CD14-positive monocyte (primary cell): ENCODE measurements around the gene CDH13. TPM values are rescaled to one million over a fixed set of nuclear protein-coding genes. Genes with fewer than 3 reads are reported as not detected.

Source experiments
- DNase-seq, 3 donors: peaks; one replicate each; pipeline ENCODE4 v3.0.0-alpha.2; 2011 to 2022
- H2AFZ ChIP-seq: 2 replicates; pipeline ENCODE4 v1.6.0; 2012; ENCODE audit warnings: mild to moderate bottlenecking, low read depth, low read length, inconsistent platforms; ENCODE audit not compliant: insufficient read depth, poor library complexity, severe bottlenecking
- H3K27ac ChIP-seq, 2 donors: 1 replicate in 1 of 2; 2 replicates in 1 of 2; pipeline ENCODE4 v1.5.1; 2012 to 2013; ENCODE audit warnings: low read length in 2 of 2, control low read depth in 1 of 2, inconsistent platforms in 1 of 2, low read depth in 1 of 2, mild to moderate bottlenecking in 1 of 2
- H3K27me3 ChIP-seq, 2 donors: one replicate each; pipeline versions ENCODE4 v1.6.0 to v1.6.1; 2011 to 2013; ENCODE audit warnings: low read length in 2 of 2; ENCODE audit not compliant: control insufficient read depth in 2 of 2, insufficient read depth in 2 of 2
- H3K36me3 ChIP-seq, 2 donors: replicated peaks in 1 of 2; 1 replicate in 1 of 2; 2 replicates in 1 of 2; pipeline versions ENCODE4 v1.5.1 to v1.6.1; 2012 to 2013; ENCODE audit warnings: low read length in 2 of 2, control low read depth in 1 of 2, inconsistent platforms in 1 of 2, mild to moderate bottlenecking in 1 of 2; ENCODE audit not compliant: insufficient read depth in 2 of 2, control insufficient read depth in 1 of 2
- H3K4me1 ChIP-seq, 2 donors: 1 replicate in 1 of 2; 2 replicates in 1 of 2; pipeline versions ENCODE4 v1.5.1 to v1.6.1; 2012 to 2013; ENCODE audit warnings: low read length in 2 of 2, control low read depth in 1 of 2, inconsistent platforms in 1 of 2, mild to moderate bottlenecking in 1 of 2, moderate library complexity in 1 of 2; ENCODE audit not compliant: insufficient read depth in 2 of 2, control insufficient read depth in 1 of 2
- H3K4me2 ChIP-seq: replicated peaks from 2 replicates; pipeline ENCODE3; 2012; ENCODE audit warnings: low read length, moderate library complexity, mild to moderate bottlenecking; ENCODE audit not compliant: poor library complexity, severe bottlenecking; ENCODE audit errors: extremely low read depth
- H3K4me3 ChIP-seq, 3 experiments: fragments of 200-600 bp in 1 of 3; sonication (generic) in 1 of 3; replicated peaks in 1 of 3; 1 replicate in 2 of 3; 2 replicates in 1 of 3; pipeline ENCODE4 v1.5.1; 2011 to 2013; ENCODE audit warnings: low read length in 3 of 3, mild to moderate bottlenecking in 3 of 3, control low read depth in 2 of 3, low read depth in 2 of 3, inconsistent platforms in 1 of 3, moderate library complexity in 1 of 3
- H3K79me2 ChIP-seq: 2 replicates; pipeline ENCODE4 v1.6.0; 2012; ENCODE audit warnings: mild to moderate bottlenecking, control low read depth, inconsistent platforms, low read length, moderate library complexity; ENCODE audit not compliant: insufficient read depth
- H3K9ac ChIP-seq: 2 replicates; pipeline ENCODE4 v1.6.0; 2017; ENCODE audit warnings: low read length, mild to moderate bottlenecking; ENCODE audit not compliant: insufficient read depth, poor library complexity, severe bottlenecking
- H3K9me3 ChIP-seq, 2 donors: replicated peaks in 1 of 2; 1 replicate in 1 of 2; 2 replicates in 1 of 2; pipeline versions ENCODE4 v1.5.1 to v1.6.1; 2012 to 2013; ENCODE audit warnings: low read length in 2 of 2, control low read depth in 1 of 2; ENCODE audit not compliant: control insufficient read depth in 1 of 2, insufficient read depth in 1 of 2
- H4K20me1 ChIP-seq: 2 replicates; pipeline ENCODE4 v1.6.0; 2012; ENCODE audit warnings: mild to moderate bottlenecking, low read length, control low read depth, moderate library complexity; ENCODE audit not compliant: insufficient read depth
- H3K27ac Mint-ChIP-seq, 7 donors: one replicate each; pipeline ENCODE4 v1.8.0; 2020; ENCODE audit warnings: mild to moderate bottlenecking in 7 of 7, mixed read lengths in 7 of 7, moderate library complexity in 6 of 7, inconsistent platforms in 2 of 7
- H3K27me3 Mint-ChIP-seq, 3 donors: one replicate each; pipeline ENCODE4 v1.8.0; 2021 to 2022; ENCODE audit warnings: low read depth in 3 of 3, mild to moderate bottlenecking in 3 of 3, mixed read lengths in 3 of 3, moderate library complexity in 3 of 3, inconsistent platforms in 1 of 3
- H3K36me3 Mint-ChIP-seq, 2 donors: one replicate each; pipeline ENCODE4 v1.8.0; 2020; ENCODE audit warnings: mixed read lengths in 2 of 2, inconsistent platforms in 1 of 2, mild to moderate bottlenecking in 1 of 2
- H3K4me1 Mint-ChIP-seq: one replicate; pipeline ENCODE4 v1.8.0; 2020; ENCODE audit warnings: mild to moderate bottlenecking, mixed read lengths
- H3K4me3 Mint-ChIP-seq, 2 donors: one replicate each; pipeline ENCODE4 v1.8.0; 2020; ENCODE audit warnings: mild to moderate bottlenecking in 2 of 2, mixed read lengths in 2 of 2, moderate library complexity in 1 of 2
- H3K9me3 Mint-ChIP-seq, 7 donors: one replicate each; pipeline ENCODE4 v1.8.0; 2020 to 2022; ENCODE audit warnings: mixed read lengths in 7 of 7, mild to moderate bottlenecking in 6 of 7, moderate library complexity in 6 of 7, inconsistent platforms in 2 of 7
- WGBS: methylation state at CpG from one replicate; pipeline ENCODE4 v1.1.5; 2013; ENCODE audit warnings: missing lambda C conversion rate; ENCODE audit not compliant: insufficient coverage; 5-methylcytosine and 5-hydroxymethylcytosine counted together
- intact Hi-C, 2 donors: fragments of 100-400 bp; cut with micrococcal nuclease; formaldehyde crosslinking; loops; one replicate each; pipeline versions ENCODE4 v1.15.0 to v1.15.1; 2023
- polyA plus RNA-seq, 3 donors: library from polyadenylated mRNA; depleted of rRNA in 1 of 3; unstranded in 2 of 3; stranded (reverse) in 1 of 3; fragments of 300-500 nt in 2 of 3; fragments of >200 nt in 1 of 3; fragmentation: Illumina TruSeq in 2 of 3; gene quantifications; 1 replicate in 2 of 3; 2 replicates in 1 of 3; pipeline ENCODE4 v1.2.3, GENCODE V29; 2012 to 2021
- TF ChIP-seq, protein P1 (sequence below): fragments of 200-600 bp; IDR thresholded peaks from one replicate; pipeline ENCODE4 v1.8.0; 2022; ENCODE audit warnings: antibody characterized with exemption, mild to moderate bottlenecking

The CDH13 gene
- polyA plus RNA-seq, 3 donors = 0.13 to 0.19 TPM; not detected in 1

DNA sequence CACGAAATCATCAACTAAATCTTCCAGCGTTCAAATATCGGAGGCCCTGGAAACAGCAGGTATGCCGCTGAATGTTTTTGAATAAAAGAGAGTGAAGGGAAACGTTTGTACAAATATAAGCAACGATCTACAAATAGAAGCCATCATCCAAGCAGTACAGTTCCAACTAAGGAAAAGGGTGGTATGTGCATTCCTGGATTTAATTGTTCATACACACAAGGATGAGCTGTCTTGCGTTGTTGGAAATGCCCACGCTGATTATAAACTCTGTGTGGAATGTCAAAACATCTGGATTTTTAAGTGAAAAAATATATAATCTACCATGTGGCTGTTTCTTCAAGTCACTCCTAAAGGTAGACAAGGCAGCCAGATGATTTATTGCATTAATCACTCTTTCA lies 989.2 kb downstream of the CDH13 start:
- Mint-ChIP-seq H3K4me3 (no peak overlapping the region), H3K27me3 (peaks cover 3 to 6% (median 4%) of the 10 kb centered on the region in 3 donors), H3K4me1 (peaks cover 2% of the 10 kb centered on the region), H3K36me3 (no peaks in the 10 kb centered on the region), H3K9me3 (peaks cover 2 to 10% (median 6%) of the 10 kb centered on the region in 7 donors), H3K27ac (no peak overlapping the region)
- H3K27me3 ChIP-seq = no peaks in the 10 kb centered on the region
- TF ChIP-seq, protein P1, sequence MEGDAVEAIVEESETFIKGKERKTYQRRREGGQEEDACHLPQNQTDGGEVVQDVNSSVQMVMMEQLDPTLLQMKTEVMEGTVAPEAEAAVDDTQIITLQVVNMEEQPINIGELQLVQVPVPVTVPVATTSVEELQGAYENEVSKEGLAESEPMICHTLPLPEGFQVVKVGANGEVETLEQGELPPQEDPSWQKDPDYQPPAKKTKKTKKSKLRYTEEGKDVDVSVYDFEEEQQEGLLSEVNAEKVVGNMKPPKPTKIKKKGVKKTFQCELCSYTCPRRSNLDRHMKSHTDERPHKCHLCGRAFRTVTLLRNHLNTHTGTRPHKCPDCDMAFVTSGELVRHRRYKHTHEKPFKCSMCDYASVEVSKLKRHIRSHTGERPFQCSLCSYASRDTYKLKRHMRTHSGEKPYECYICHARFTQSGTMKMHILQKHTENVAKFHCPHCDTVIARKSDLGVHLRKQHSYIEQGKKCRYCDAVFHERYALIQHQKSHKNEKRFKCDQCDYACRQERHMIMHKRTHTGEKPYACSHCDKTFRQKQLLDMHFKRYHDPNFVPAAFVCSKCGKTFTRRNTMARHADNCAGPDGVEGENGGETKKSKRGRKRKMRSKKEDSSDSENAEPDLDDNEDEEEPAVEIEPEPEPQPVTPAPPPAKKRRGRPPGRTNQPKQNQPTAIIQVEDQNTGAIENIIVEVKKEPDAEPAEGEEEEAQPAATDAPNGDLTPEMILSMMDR = no peak
- H3K4me1 ChIP-seq = no peaks in the 10 kb centered on the region
- no peaks in the 10 kb centered on the region for H4K20me1 ChIP-seq
- intact Hi-C loops = no loop called here
- DNase-seq = no peak
- H3K4me3 ChIP-seq = no peak overlapping the region
- H3K36me3 ChIP-seq = no peaks in the 10 kb centered on the region
- H3K4me2 ChIP-seq = no peak overlapping the region
- H3K9ac ChIP-seq = no peak overlapping the region
- H3K79me2 ChIP-seq = no peaks in the 10 kb centered on the region
- no peak overlapping the region for H2AFZ ChIP-seq
- H3K9me3 ChIP-seq = no peaks in the 10 kb centered on the region
- no CpG with 5 or more reads among the region's 8 CpGs for WGBS
- H3K27ac ChIP-seq = no peak overlapping the region

DNA sequence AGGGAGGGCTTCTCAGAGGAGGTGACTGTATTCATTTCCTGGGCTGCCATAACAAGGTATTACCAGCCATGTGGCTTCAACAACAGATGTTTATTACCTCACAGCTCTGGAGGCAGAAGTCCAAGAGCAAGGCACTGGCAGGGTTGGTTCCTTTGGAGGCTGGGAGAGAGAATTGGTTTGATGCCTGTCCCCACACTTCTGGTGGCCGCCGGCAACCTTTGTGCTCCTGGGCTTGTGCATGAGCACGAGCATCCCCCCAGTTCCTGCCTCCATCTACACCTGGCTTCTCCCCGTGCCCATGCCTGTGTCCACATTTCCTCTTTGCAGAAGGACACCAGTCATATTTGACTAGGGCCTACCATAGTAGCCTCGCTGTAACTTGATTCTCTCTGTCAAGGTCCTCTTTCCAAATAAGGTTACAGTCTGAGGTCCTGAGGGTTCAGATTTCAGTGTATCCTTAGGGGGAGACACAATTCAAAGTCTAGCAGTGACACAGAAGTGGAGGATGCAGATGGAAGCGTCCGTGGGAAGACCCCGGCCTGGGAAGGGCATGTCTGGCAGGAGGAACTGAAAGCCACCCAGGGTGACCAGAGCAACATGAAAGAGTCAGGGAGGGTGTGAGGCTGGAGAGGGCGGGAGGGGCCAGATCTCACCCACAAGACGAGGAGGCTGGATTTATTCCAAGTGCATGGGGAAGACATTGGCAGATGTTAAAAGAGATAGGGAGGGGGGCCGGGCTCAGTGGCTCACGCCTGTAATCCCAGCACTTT lies 992.8 kb downstream of the CDH13 start:
- H3K27me3 Mint-ChIP-seq = peaks cover 4 to 8% (median 6%) of the 10 kb centered on the region in 3 donors
- no peak overlapping the region for H3K4me2 ChIP-seq
- TF ChIP-seq, protein P1 = no peak
- DNase-seq = no peak
- peaks cover 2% of the 10 kb centered on the region for H3K4me1 Mint-ChIP-seq
- no peaks in the 10 kb centered on the region for H3K79me2 ChIP-seq
- H3K36me3 ChIP-seq = no peaks in the 10 kb centered on the region
- H3K4me3 Mint-ChIP-seq = no peak overlapping the region
- no peak overlapping the region for H3K4me3 ChIP-seq
- H3K27me3 ChIP-seq = no peaks in the 10 kb centered on the region
- 40% methylated on average over 11 of the region's 12 CpGs for WGBS
- no peak overlapping the region for H3K27ac ChIP-seq
- intact Hi-C loops = no loop called here
- H3K9me3 ChIP-seq = no peaks in the 10 kb centered on the region
- H3K4me1 ChIP-seq = no peaks in the 10 kb centered on the region
- no peak overlapping the region for H2AFZ ChIP-seq
- peaks cover 0 to 2% (median 0%) of the 10 kb centered on the region in 7 donors for H3K9me3 Mint-ChIP-seq
- no peak overlapping the region for H3K27ac Mint-ChIP-seq
- H3K36me3 Mint-ChIP-seq = no peaks in the 10 kb centered on the region
- no peak overlapping the region for H3K9ac ChIP-seq
- no peaks in the 10 kb centered on the region for H4K20me1 ChIP-seq
